Esophagus squamous epithelium (tissue), 5 donors: ENCODE results near the gene AHNAK. TPM values are rescaled to one million over a fixed set of nuclear protein-coding genes. Genes with fewer than 3 reads are reported as not detected.
A peak's percentile ranks its signal among the peaks of the same experiment; 100 is the strongest.

ENCODE experiments used
- DNase-seq: peaks from one replicate; lab custom pipeline; 2025; lab: John Stamatoyannopoulos, UW
- H3K27ac ChIP-seq, 4 donors: fragments of 200-600 bp; sonication (generic); one replicate each; pipeline ENCODE4 v1.5.1; 2016 to 2019; ENCODE audit warnings: mild to moderate bottlenecking in 1 of 4
- H3K27me3 ChIP-seq, 4 donors: fragments of 200-600 bp; sonication (generic); 1 replicate in 3 of 4; 2 replicates in 1 of 4; pipeline versions ENCODE4 v1.5.1 to v1.6.0; 2017 to 2021; ENCODE audit warnings: antibody characterized with exemption in 1 of 4
- H3K36me3 ChIP-seq, 3 donors: fragments of 200-600 bp; sonication (generic); one replicate each; pipeline ENCODE4 v1.5.1; 2016 to 2019
- H3K4me1 ChIP-seq, 3 donors: fragments of 200-600 bp; sonication (generic); one replicate each; pipeline ENCODE4 v1.5.1; 2017 to 2019
- H3K4me3 ChIP-seq, 4 donors: fragments of 200-600 bp; sonication (generic); 1 replicate in 3 of 4; 2 replicates in 1 of 4; pipeline ENCODE4 v1.5.1; 2016 to 2019; ENCODE audit warnings: mild to moderate bottlenecking in 2 of 4, moderate library complexity in 1 of 4
- H3K9me3 ChIP-seq, 3 donors: fragments of 200-600 bp; sonication (generic); one replicate each; pipeline ENCODE4 v1.5.1; 2016 to 2019
- CTCF ChIP-seq, 6 experiments: fragments of 450-650 bp in 4 of 6; fragments of 200-600 bp in 2 of 6; sonication (generic) in 2 of 6; IDR thresholded peaks; one replicate each; pipeline ENCODE4 v1.5.1; 2016 to 2019; ENCODE audit warnings: antibody characterized with exemption in 6 of 6, mild to moderate bottlenecking in 4 of 6, moderate library complexity in 4 of 6
- POLR2A ChIP-seq, 4 donors: fragments of 450-650 bp; IDR thresholded peaks; one replicate each; pipeline ENCODE4 v1.6.1; 2017; ENCODE audit warnings: antibody characterized with exemption in 4 of 4, mild to moderate bottlenecking in 4 of 4, moderate library complexity in 3 of 4
- WGBS, 2 donors: methylation state at CpG; one replicate each; pipeline ENCODE4 v1.1.5; 2018; 5-methylcytosine and 5-hydroxymethylcytosine counted together
- intact Hi-C: fragments of 100-400 bp; cut with DNase I; formaldehyde crosslinking; loops from one replicate; pipeline ENCODE4 v1.15.0; 2022
- total RNA-seq, 4 donors: library from RNA; depleted of rRNA; stranded (reverse); fragments of >200 nt; gene quantifications; one replicate each; pipeline ENCODE4 v1.1.0, GENCODE V29; 2016
- donor health status: DM: yes; HTN: yes; CAD: no.

The AHNAK gene
- total RNA-seq, 4 donors from 2014 or later = 695 to 1,250 (median 954) TPM

GRCh38 chr11:62505440-62506091 lies 41.0 kb downstream of the AHNAK start:
- intact Hi-C loops = no loop called here
- peak overlapping the region; percentile 4 to 57 (median 39) for H3K4me3 ChIP-seq
- no peaks in the 10 kb centered on the region for H3K9me3 ChIP-seq
- no peak for DNase-seq
- TF ChIP-seq POLR2A (IDR thresholded peaks at IDR 0.05) = no peak
- no peak for TF ChIP-seq CTCF (IDR thresholded peaks at IDR 0.05)
- H3K36me3 ChIP-seq = no peaks in the 10 kb centered on the region
- H3K27me3 ChIP-seq = no peaks in the 10 kb centered on the region
- H3K4me1 ChIP-seq = peaks cover 43 to 99% (median 53%) of the 10 kb centered on the region in 3 donors
- WGBS, 2 donors = 28 to 34% methylated on average over 20 to 21 of the region's 30 CpGs
- peak overlapping the region; percentile 51 to 97 (median 85) for H3K27ac ChIP-seq

- H3K36me3 ChIP-seq = no peaks in the 10 kb centered on the region
- peak overlapping the region in 3 of 4 donors; percentile 38 to 57 (median 40) for H3K4me3 ChIP-seq
- 77 to 80% methylated on average over 4 to 6 of the region's 12 CpGs for WGBS, 2 donors
- intact Hi-C loops = no loop called here
- H3K27ac ChIP-seq = peak overlapping the region; percentile 51 to 97 (median 85)
- H3K4me1 ChIP-seq = peaks cover 43 to 100% (median 57%) of the 10 kb centered on the region in 3 donors
- no peaks in the 10 kb centered on the region for H3K9me3 ChIP-seq
- no peak for TF ChIP-seq POLR2A (IDR thresholded peaks at IDR 0.05)
- TF ChIP-seq CTCF (IDR thresholded peaks at IDR 0.05) = no peak
- no peaks in the 10 kb centered on the region for H3K27me3 ChIP-seq
- DNase-seq = no peak
Measured at GRCh38 chr11:62505059-62505439, 41.6 kb downstream of the AHNAK start.

- H3K4me3 ChIP-seq = no peak overlapping the region
- TF ChIP-seq POLR2A (IDR thresholded peaks at IDR 0.05) (no peak), CTCF (IDR thresholded peaks at IDR 0.05) (no peak)
- H3K27ac ChIP-seq = peak overlapping the region in 3 of 4 donors; percentile 76 to 97 (median 94)
Measured at GRCh38 chr11:62504158-62504973, 42.2 kb downstream of the AHNAK start.

GRCh38 chr11:62502030-62502730 lies 44.4 kb downstream of the AHNAK start:
- no peak for TF ChIP-seq POLR2A (IDR thresholded peaks at IDR 0.05)
- TF ChIP-seq CTCF (IDR thresholded peaks at IDR 0.05) = no peak
- Histone ChIP-seq H3K27ac (peak overlapping the region; percentile 80 to 97 (median 92)), H3K9me3 (no peaks in the 10 kb centered on the region), H3K27me3 (no peaks in the 10 kb centered on the region), H3K4me3 (no peak overlapping the region), H3K36me3 (no peaks in the 10 kb centered on the region), H3K4me1 (peaks cover 47 to 100% (median 60%) of the 10 kb centered on the region in 3 donors)
- intact Hi-C loops = no loop called here
- DNase-seq = no peak
- 46 to 56% methylated on average over 10 of the region's 10 CpGs for WGBS, 2 donors

More at GRCh38 chr11:62504158-62504973, 42.2 kb downstream of the AHNAK start:
- DNase-seq = no peak
- Histone ChIP-seq H3K4me1 (peaks cover 49 to 100% (median 64%) of the 10 kb centered on the region in 3 donors), H3K36me3 (no peaks in the 10 kb centered on the region), H3K9me3 (no peaks in the 10 kb centered on the region), H3K27me3 (no peaks in the 10 kb centered on the region)
- intact Hi-C loops = no loop called here
- 68 to 81% methylated on average over 5 to 8 of the region's 15 CpGs for WGBS, 2 donors
